Stimulated activated CD8-positive, alpha-beta memory T cell treated with anti-CD3 and anti-CD28 coated beads, Interleukin-4, amount 100 ng/mL, for 48 hours (primary cell): ENCODE measurements around the gene EPB41L4A.
"Not testable (repeated sequence)": the region's sequence is repeated elsewhere in the genome, so short reads cannot be mapped to it uniquely, and the experiment has no call there.

Experiments used
- DNase-seq: peaks from one replicate; pipeline ENCODE4 v3.0.0-alpha.2; 2020

Gene EPB41L4A

DNA sequence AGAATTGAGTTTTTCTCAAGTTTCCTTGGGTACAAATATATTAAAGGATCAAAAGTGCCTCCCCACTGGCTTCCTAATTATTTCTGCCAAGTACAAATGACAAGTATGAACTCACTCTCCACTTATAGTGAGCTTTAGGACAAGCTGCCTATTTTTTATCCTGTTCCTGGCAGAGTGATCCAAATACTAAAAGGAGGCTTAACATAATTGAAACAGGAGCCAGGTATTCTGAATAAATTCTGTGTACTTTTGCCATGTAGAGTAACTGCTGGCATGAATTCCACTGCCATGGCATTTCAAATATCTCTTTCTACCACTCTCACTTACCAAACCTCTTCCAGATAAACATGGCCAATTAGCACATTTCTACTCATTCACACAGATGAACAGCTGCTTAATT is 171.1 kb downstream of the EPB41L4A start:
- no peak for DNase-seq

GRCh38 chr5:112245656-112246055 is 173.4 kb downstream of the EPB41L4A start:
- no peak for DNase-seq

GRCh38 chr5:112239996-112240395 is 179.1 kb downstream of the EPB41L4A start:
- no peak for DNase-seq

- no peak for DNase-seq
These were observed 180.6 kb downstream of the EPB41L4A start for GRCh38 chr5:112238473-112238872.

DNA sequence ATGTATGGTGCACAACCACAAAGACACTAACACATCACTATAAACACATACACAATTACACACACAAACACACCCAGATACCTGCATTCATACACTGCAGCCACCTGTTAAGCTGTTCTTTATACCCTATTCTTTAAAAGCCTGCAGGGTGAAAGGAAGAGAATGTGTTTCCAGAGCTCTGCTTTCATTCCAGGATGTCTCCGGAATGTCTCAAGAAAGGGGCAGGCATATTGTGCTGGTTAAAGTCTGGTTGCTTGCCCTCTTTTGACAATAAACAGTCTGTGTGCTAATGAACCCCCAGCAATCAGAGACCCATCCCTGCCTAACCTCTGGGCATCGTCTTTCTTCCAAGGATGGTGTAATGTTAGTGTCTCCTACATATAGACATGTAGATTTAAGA is 181.6 kb downstream of the EPB41L4A start:
- DNase-seq, result no peak

GRCh38 chr5:112234000-112234399 is 185.1 kb downstream of the EPB41L4A start:
- DNase-seq, result no peak

DNA sequence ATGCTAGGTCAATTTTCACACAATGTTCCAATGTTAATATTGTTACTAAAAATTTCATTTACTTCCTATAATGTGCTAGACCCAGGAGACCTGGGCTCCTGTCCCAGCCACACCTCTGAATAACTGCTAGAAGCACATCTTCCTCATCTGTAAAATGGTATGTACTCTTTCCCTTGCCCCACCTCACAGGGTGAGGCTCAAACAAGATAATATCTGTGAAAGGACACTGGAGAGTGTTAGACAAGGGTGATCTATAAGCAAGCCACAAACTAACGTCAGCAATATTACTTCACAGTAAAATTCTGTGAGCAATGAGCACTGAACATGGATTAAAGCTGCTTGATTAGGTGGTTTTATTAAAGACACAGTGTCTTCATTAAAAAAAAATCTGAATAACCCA is 186.4 kb downstream of the EPB41L4A start:
- DNase-seq, result no peak

GRCh38 chr5:112230606-112231005 is 188.5 kb downstream of the EPB41L4A start:
- no peak for DNase-seq

DNA sequence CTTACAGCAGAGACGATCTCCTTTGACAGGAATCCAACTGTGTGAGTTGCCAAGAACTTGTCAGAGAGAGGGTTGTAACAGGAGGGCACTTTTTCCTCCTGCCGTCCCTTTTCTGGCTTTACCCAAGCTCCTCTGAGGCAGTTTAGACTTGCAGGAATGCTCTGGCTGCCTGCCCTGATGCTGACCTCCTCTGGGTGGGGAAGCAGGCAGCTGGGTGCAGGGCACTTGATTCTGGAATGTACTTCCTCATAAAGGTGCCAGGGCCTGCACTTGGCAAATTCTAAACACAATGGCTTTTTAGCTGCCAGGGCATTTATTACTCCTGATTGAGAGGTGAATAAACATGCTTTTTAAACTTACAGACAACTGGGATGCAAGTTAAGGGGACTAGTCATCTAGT is 190.4 kb downstream of the EPB41L4A start:
- no peak for DNase-seq

DNA sequence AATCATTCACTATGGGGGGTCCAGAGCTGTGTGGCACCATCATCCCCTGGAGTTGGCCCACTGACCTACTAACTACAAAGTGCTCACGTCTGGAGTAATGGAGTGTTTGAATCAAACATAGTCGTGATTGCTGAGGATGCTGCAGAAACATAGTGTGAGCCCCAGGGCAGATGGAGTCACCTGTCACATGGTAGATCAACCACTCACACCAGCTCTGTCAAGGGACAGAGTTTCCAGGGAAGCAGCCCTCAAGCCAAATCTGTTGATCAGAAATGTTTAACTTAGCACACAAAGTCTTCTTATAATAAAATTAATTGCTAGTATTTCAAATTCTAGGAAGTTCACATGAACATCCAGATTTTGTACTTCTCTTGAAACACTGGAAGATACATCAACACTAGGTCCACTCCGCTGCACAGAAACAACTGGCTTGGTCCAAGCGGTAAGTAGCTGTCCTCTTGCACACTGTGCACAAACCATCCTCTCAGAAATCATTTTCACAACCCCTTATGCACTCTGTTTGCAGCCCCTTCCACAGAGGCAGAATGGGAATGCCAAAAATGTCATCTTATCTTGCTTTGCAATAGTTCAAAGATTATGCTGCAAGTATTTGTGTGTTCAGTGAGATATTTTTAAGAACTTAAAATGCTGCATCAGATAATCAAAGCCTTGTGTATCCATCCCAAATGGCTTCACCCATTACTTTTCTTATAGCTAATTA is 191.0 kb downstream of the EPB41L4A start:
- no peak for DNase-seq

GRCh38 chr5:112226215-112226614 is 192.9 kb downstream of the EPB41L4A start:
- DNase-seq, result no peak

GRCh38 chr5:112222997-112223396 is 196.1 kb downstream of the EPB41L4A start:
- DNase-seq, result not testable (repeated sequence)

GRCh38 chr5:112221128-112221527 is 197.9 kb downstream of the EPB41L4A start:
- no peak for DNase-seq

DNA sequence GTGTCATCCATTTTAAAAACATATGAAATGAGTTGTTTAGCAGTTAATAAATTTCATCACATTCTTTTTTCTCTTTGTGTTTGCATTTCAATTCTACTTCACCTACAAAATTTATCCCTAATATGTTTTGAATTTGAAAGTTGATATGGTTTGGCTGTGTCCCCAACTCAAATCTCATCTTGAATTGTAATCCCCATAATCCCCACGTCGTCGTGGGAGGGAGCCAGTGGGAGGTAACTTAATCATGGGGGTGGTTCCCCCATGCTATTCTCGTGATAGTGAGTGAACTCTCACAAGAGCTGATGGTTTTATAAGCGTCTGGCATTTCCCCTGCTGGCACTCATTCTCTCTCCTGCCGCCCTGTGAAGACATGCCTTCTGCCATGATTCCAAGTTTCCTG is 200.1 kb downstream of the EPB41L4A start:
- DNase-seq, result no peak

GRCh38 chr5:112217843-112218579 is 201.1 kb downstream of the EPB41L4A start:
- no peak for DNase-seq

DNA sequence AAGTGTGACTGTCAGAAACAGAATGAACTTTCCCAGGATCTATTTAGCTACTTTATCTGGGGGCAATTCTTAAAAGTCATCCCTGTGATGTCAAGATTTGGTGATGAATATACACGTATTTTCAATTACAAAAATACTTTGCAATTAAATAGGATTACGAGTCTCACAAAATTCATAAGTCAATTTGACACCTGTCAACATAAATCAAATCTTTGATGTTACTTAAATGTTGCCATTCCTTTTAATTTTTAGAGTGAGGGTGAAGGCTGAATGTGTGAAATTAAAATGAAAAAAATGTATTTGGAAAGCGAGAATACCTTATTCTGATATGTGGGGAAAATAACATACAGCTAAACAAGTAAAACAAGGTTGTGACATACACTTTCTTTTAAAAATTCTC is 202.9 kb downstream of the EPB41L4A start:
- no peak for DNase-seq

DNA sequence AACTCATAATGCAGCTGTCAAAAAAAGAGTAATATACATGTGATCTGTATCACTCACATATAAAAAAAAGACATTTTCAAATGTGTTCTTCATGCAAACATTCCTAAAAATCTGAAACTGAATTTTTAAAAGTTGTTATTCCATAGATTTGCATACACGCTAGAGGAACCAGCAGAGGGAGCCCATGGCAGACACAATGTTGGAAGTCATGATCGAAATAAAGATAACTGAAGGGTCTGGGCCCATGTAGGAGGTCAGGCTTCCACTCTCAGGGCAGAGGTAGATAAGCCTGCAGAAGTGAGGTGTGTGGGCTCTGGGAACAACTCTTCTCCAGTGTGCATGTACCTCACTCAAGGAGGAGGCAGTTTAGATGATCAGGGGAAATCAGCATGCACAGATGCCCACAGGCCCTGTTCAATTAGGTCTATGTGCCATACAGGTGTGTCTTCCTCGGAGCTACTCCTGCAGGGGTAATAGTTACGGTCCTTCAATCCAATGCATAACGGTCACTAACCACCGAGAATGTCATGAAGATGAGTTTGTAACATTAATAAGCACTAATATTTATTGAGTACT is 208.6 kb downstream of the EPB41L4A start:
- no peak for DNase-seq

GRCh38 chr5:112208699-112209615 is 210.1 kb downstream of the EPB41L4A start:
- DNase-seq, result no peak

DNA sequence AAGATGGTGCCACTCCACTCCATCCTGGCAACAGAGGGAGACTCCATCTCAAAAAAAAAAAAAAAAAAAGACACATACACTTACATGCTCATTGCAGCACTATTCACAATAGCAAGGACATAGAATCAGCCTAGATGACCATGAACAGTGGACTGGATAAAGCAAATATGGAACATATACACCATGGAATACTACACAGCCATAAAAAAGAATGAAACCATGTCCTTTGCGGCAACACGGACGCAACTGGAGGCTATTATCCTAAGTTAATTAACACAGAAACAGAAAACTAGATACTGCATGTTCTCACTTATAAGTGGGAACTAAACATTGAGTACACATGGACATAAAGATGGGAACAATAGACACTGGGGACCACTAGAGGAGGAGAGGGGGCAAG is 210.9 kb downstream of the EPB41L4A start:
- not testable (repeated sequence) for DNase-seq

- DNase-seq, result no peak
These were observed 213.2 kb downstream of the EPB41L4A start for GRCh38 chr5:112205846-112206245.

DNA sequence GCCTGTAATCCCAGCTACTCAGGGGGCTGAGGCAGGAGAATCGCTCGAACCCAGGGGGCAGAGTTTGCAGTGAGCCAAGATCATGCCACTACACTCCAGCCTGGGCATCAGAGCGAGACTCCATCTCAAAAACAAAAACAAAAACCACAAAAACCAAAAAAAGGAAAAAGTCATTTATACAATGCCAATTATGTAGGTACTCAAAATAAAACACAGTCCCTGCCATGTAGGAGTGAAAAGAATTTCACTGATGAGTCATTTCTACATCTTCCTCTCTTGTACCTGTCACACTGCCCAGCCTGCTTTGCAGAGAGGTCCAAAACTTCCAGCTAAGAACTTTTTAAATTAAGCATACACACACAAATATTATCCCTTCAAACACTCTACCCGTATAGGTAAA is 215.8 kb downstream of the EPB41L4A start:
- DNase-seq, result no peak

DNA sequence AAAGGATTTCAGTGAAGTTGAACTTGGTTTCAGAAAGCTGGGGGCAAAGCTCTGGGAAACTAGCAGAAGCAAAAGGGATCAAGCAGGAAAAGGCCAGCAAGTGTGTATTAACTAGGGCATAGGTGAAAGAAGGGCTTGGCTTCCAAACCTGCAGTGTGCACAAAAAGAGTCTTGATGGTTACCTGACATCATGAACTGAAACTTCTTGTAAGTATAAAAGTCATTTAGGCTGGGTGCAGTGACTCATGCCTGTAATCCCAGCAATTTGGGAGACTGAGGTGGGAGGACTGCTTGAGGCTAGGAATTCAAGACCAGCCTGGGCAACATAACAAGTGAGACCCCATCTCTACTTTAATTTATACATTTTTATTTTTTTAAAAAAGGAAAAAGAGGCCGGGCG is 216.4 kb downstream of the EPB41L4A start:
- DNase-seq, result no peak

GRCh38 chr5:112201141-112201540 is 217.9 kb downstream of the EPB41L4A start:
- DNase-seq, result no peak
